Esophagus (tissue), 2 donors: ENCODE results near the gene KLHL41. TPM values are rescaled to one million over a fixed set of nuclear protein-coding genes. Genes with fewer than 3 reads are reported as not detected.
"Not testable (repeated sequence)": the region's sequence is repeated elsewhere in the genome, so short reads cannot be mapped to it uniquely, and the experiment has no call there.

Experiments
- H3K27ac ChIP-seq, 2 donors: one replicate each; pipeline ENCODE4 v1.5.1; 2013; ENCODE audit warnings: low read depth in 2 of 2, mild to moderate bottlenecking in 2 of 2, inconsistent platforms in 1 of 2, low read length in 1 of 2, moderate library complexity in 1 of 2
- H3K27me3 ChIP-seq, 2 donors: one replicate each; pipeline ENCODE4 v1.6.1; 2013; ENCODE audit warnings: low read length in 2 of 2, control low read depth in 1 of 2, mild to moderate bottlenecking in 1 of 2; ENCODE audit not compliant: insufficient read depth in 2 of 2, control insufficient read depth in 1 of 2
- H3K36me3 ChIP-seq, 2 donors: one replicate each; pipeline ENCODE4 v1.6.1; 2013; ENCODE audit warnings: low read length in 1 of 2; ENCODE audit not compliant: control insufficient read depth in 2 of 2, insufficient read depth in 2 of 2
- H3K4me1 ChIP-seq, 2 donors: one replicate each; pipeline ENCODE4 v1.6.1; 2013; ENCODE audit warnings: low read length in 1 of 2; ENCODE audit not compliant: control insufficient read depth in 2 of 2, insufficient read depth in 2 of 2
- H3K4me3 ChIP-seq, 2 donors: one replicate each; pipeline ENCODE4 v1.5.1; 2013; ENCODE audit warnings: low read length in 2 of 2, mild to moderate bottlenecking in 2 of 2, low read depth in 1 of 2, moderate library complexity in 1 of 2
- H3K9me3 ChIP-seq, 2 donors: one replicate each; pipeline ENCODE4 v1.6.1; 2013; ENCODE audit warnings: mild to moderate bottlenecking in 2 of 2, low read depth in 1 of 2, low read length in 1 of 2, moderate library complexity in 1 of 2; ENCODE audit not compliant: control insufficient read depth in 2 of 2, insufficient read depth in 1 of 2
- whole genome bisulfite sequencing, 2 donors: extraction: QIAGEN DNeasy Blood & Tissue Kit; methylation state at CpG; one replicate each; pipeline ENCODE4 v1.1.7; 2013; 5-methylcytosine and 5-hydroxymethylcytosine counted together
- polyA plus RNA-seq, 2 donors: library from polyadenylated mRNA; stranded (reverse); fragments of 200-250 nt; gene quantifications; one replicate each; pipeline ENCODE4 v1.2.3, GENCODE V29; 2013
- donor health status: healthy with polysubstance abuse.
- donor health status: Bipolar disorder and iron deficiency.

KLHL41 gene
- polyA plus RNA-seq, 2 donors: 0.31 to 0.34 TPM

DNA sequence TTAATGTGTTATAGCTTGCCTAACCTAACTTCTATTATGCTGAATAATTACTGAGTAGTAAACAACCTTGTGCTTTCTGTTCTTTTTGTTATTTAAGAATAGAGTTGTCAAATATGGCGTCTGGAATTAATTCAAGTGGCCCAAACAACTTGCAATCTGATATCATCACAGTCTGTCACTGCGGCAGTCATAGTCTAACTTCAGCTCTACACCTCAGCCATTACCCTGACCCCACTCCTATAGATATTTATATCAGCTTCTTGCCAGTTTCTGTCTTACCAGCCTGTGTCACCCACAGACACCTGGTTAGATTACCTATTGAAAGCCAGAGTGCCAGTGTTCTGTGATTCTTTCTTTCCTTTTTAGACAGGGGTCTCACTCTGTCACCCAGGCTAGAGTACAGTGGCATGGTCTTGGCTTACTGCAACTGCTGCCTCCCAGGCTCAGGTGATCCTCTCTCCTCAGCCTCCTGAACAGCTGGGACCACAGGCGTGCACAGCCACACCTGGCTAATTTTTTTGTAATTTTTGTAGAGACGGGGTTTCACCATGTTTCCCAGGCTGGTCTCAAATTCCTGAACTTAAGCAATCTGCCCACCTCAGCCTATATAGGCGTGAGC, 14.1 kb upstream of the KLHL41 start:
- Histone ChIP-seq H3K4me3 (no peak overlapping the region), H3K27me3 (no peaks in the 10 kb centered on the region), H3K9me3 (no peaks in the 10 kb centered on the region), H3K36me3 (peaks cover 4% of the 10 kb centered on the region in 2 donors), H3K4me1 (no peaks in the 10 kb centered on the region), H3K27ac (no peak overlapping the region)
- 96 to 97% methylated on average over 5 of the region's 5 CpGs for WGBS, 2 donors

GRCh38 chr2:169504651-169505050, 4.9 kb upstream of the KLHL41 start:
- WGBS, 2 donors: 98% methylated on average over 19 of the region's 19 CpGs
- Histone ChIP-seq H3K36me3 (peaks cover 3 to 5% of the 10 kb centered on the region in 2 donors), H3K27me3 (no peaks in the 10 kb centered on the region), H3K4me3 (no peak overlapping the region), H3K4me1 (no peaks in the 10 kb centered on the region), H3K27ac (no peak overlapping the region), H3K9me3 (no peaks in the 10 kb centered on the region)

GRCh38 chr2:169507698-169508097, 1.8 kb upstream of the KLHL41 start:
- H3K27me3 ChIP-seq: no peaks in the 10 kb centered on the region
- H3K4me3 ChIP-seq: no peak overlapping the region
- H3K4me1 ChIP-seq: no peaks in the 10 kb centered on the region
- H3K9me3 ChIP-seq: no peaks in the 10 kb centered on the region
- H3K27ac ChIP-seq: no peak overlapping the region
- H3K36me3 ChIP-seq: no peaks in the 10 kb centered on the region

DNA sequence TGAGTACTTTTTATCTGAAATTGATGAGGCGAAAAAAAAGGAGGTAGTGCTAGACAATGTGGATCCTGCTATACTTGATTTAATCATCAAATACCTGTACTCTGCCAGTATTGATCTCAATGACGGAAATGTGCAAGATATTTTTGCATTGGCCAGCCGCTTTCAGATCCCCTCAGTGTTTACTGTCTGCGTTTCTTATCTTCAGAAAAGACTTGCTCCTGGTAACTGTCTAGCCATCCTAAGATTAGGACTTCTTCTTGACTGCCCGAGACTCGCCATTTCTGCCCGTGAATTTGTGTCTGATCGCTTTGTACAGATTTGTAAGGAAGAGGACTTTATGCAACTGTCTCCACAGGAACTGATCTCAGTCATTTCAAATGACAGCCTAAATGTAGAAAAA, 453 bp downstream of the KLHL41 start:
- no peak overlapping the region for H3K4me3 ChIP-seq
- WGBS, 2 donors: 90 to 91% methylated on average over 8 of the region's 8 CpGs
- H3K4me1 ChIP-seq: no peaks in the 10 kb centered on the region
- H3K27ac ChIP-seq: no peak overlapping the region
- H3K27me3 ChIP-seq: no peaks in the 10 kb centered on the region
- no peaks in the 10 kb centered on the region for H3K9me3 ChIP-seq
- no peaks in the 10 kb centered on the region for H3K36me3 ChIP-seq

DNA sequence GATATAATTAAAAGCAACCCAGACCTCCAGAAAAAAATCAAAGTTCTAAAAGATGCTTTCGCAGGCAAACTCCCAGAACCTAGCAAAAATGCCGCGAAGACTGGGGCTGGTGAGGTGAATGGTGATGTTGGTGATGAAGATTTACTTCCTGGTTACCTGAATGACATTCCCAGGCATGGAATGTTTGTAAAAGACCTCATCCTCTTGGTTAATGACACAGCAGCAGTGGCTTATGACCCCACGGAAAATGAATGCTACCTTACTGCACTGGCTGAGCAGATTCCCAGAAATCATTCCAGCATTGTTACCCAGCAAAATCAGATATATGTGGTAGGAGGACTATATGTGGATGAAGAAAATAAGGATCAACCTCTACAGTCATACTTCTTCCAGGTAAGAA, 994 bp downstream of the KLHL41 start:
- no peaks in the 10 kb centered on the region for H3K36me3 ChIP-seq
- H3K4me3 ChIP-seq: no peak overlapping the region
- H3K27ac ChIP-seq: no peak overlapping the region
- H3K9me3 ChIP-seq: no peaks in the 10 kb centered on the region
- no peaks in the 10 kb centered on the region for H3K27me3 ChIP-seq
- 95 to 98% methylated on average over 4 of the region's 4 CpGs for WGBS, 2 donors
- H3K4me1 ChIP-seq: no peaks in the 10 kb centered on the region

GRCh38 chr2:169511818-169512217, 2.3 kb downstream of the KLHL41 start:
- Histone ChIP-seq H3K4me3 (no peak overlapping the region), H3K27me3 (no peaks in the 10 kb centered on the region), H3K27ac (no peak overlapping the region), H3K36me3 (no peaks in the 10 kb centered on the region), H3K4me1 (no peaks in the 10 kb centered on the region), H3K9me3 (no peaks in the 10 kb centered on the region)
- WGBS, 2 donors: 84 to 88% methylated on average over 1 of the region's 1 CpG

DNA sequence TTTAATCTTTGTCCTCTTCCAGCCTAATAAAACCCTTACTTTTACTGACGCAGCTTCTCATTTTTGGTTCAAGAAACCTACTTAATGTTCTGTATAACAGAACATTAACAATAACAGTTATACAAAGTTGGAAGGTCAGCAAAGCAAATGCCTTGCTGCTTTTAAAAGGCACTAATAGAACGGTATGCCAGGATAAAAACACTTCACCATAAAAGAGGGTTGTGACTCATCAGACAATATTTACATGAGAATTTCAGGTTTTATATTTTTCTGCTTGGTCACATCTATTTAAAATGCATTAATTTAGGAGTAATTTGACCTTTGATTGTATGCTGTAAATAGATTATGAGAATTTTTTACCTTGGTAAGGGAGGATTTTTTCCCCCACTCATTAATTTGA, 3.0 kb downstream of the KLHL41 start:
- no peaks in the 10 kb centered on the region for H3K27me3 ChIP-seq
- H3K9me3 ChIP-seq: no peaks in the 10 kb centered on the region
- 58 to 60% methylated on average over 2 of the region's 2 CpGs for WGBS, 2 donors
- H3K36me3 ChIP-seq: no peaks in the 10 kb centered on the region
- no peak overlapping the region for H3K27ac ChIP-seq
- no peaks in the 10 kb centered on the region for H3K4me1 ChIP-seq
- H3K4me3 ChIP-seq: no peak overlapping the region

GRCh38 chr2:169513094-169513493, 3.6 kb downstream of the KLHL41 start:
- Histone ChIP-seq H3K36me3 (no peaks in the 10 kb centered on the region), H3K4me1 (no peaks in the 10 kb centered on the region), H3K27ac (no peak overlapping the region), H3K27me3 (no peaks in the 10 kb centered on the region), H3K4me3 (no peak overlapping the region), H3K9me3 (no peaks in the 10 kb centered on the region)
- WGBS, 2 donors: 88 to 98% methylated on average over 1 of the region's 1 CpG

DNA sequence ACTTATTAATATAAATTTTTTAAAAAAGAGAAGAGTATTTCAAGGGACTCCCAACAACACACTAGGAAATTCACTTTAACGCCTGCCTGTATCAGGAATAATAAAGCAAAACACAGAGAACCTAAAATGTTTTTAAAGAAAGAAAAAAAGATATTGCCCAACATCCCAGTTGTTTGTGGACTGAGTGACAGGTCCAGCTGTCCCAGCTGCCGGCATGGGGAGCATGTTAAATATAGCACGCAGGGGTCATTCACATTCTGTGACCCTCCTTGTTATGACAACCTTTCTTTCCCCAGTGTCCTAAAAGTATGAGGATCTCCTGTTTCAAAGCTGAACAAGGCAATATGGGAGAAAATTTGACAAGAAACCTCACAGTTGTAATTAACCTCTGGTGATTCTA, 4.4 kb downstream of the KLHL41 start:
- Histone ChIP-seq H3K36me3 (no peaks in the 10 kb centered on the region), H3K9me3 (no peaks in the 10 kb centered on the region), H3K27ac (no peak overlapping the region), H3K4me3 (no peak overlapping the region), H3K4me1 (no peaks in the 10 kb centered on the region), H3K27me3 (no peaks in the 10 kb centered on the region)
- 71 to 77% methylated on average over 3 of the region's 3 CpGs for WGBS, 2 donors

DNA sequence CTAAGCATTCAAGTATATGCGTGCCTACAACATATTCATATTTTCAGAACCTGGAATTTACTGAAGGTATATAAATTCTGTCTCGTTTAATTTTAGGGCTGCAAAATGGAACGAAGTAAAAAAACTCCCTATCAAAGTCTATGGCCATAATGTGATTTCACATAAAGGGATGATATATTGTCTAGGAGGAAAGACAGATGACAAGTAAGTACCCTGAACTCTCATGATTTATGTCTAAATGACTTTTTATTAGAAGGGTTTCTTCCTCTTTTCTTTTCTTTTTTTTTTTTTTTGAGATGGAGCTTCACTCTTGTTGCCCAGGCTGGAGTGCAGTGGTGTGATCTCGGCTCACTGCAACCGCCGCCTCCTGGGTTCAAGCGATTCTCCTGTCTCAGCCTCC, 5.3 kb downstream of the KLHL41 start:
- H3K4me3 ChIP-seq, H3K27me3 ChIP-seq, H3K9me3 ChIP-seq, H3K27ac ChIP-seq, H3K36me3 ChIP-seq, H3K4me1 ChIP-seq: not testable (repeated sequence)
- 92 to 95% methylated on average over 7 of the region's 7 CpGs for WGBS, 2 donors
